ENCODE measurements around the gene GIMAP6. TPM values are rescaled to one million over a fixed set of nuclear protein-coding genes. Genes with fewer than 3 reads are reported as not detected.

GIMAP6 gene
- total RNA-seq, 3 donors from 2014 or later: 7.5 to 14.9 (median 13.2) TPM

- no peak for DNase-seq
- no peaks in the 10 kb centered on the region for H3K4me1 ChIP-seq (ENCODE audit: low read depth)
- ATAC-seq: no peak
- intact Hi-C loops (cut with DNase I, micrococcal nuclease): no loop called here
- H3K36me3 ChIP-seq (ENCODE audit: low read depth): no peaks in the 10 kb centered on the region
- TF ChIP-seq CTCF (IDR thresholded peaks at IDR 0.05): no peak
- H3K9me3 ChIP-seq: no peaks in the 10 kb centered on the region
- H3K4me3 ChIP-seq: no peak overlapping the region
Observed at GRCh38 chr7:150668977-150669376, 36.8 kb upstream of the GIMAP6 start.

- TF ChIP-seq CTCF (IDR thresholded peaks at IDR 0.05): no peak
- intact Hi-C loops (cut with DNase I, micrococcal nuclease): no loop called here
- peak; percentile 73 for ATAC-seq
Observed at GRCh38 chr7:150668472-150668911, 36.3 kb upstream of the GIMAP6 start.

GRCh38 chr7:150666412-150666811 lies 34.2 kb upstream of the GIMAP6 start:
- Histone ChIP-seq H3K4me3 (no peak overlapping the region), H3K4me1 (ENCODE audit: low read depth) (no peaks in the 10 kb centered on the region), H3K36me3 (ENCODE audit: low read depth) (no peaks in the 10 kb centered on the region), H3K9me3 (no peaks in the 10 kb centered on the region)
- ATAC-seq (no peak), DNase-seq (no peak)
- TF ChIP-seq CTCF (IDR thresholded peaks at IDR 0.05): no peak
- intact Hi-C loops (cut with DNase I, micrococcal nuclease): no loop called here

More at GRCh38 chr7:150668472-150668911, 36.3 kb upstream of the GIMAP6 start:
- H3K4me3 ChIP-seq: no peak overlapping the region
- no peaks in the 10 kb centered on the region for H3K4me1 ChIP-seq (ENCODE audit: low read depth)
- no peaks in the 10 kb centered on the region for H3K9me3 ChIP-seq
- no peaks in the 10 kb centered on the region for H3K36me3 ChIP-seq (ENCODE audit: low read depth)
- DNase-seq: no peak

GRCh38 chr7:150665896-150666295 lies 33.7 kb upstream of the GIMAP6 start:
- Histone ChIP-seq H3K4me1 (ENCODE audit: low read depth) (no peaks in the 10 kb centered on the region), H3K4me3 (no peak overlapping the region), H3K36me3 (ENCODE audit: low read depth) (no peaks in the 10 kb centered on the region), H3K9me3 (no peaks in the 10 kb centered on the region)
- intact Hi-C loops (cut with DNase I, micrococcal nuclease): no loop called here
- DNase-seq (no peak), ATAC-seq (peak; percentile 16)
- TF ChIP-seq CTCF (IDR thresholded peaks at IDR 0.05): no peak

- ATAC-seq (no peak), DNase-seq (no peak)
- Histone ChIP-seq H3K36me3 (ENCODE audit: low read depth) (no peaks in the 10 kb centered on the region), H3K4me1 (ENCODE audit: low read depth) (no peaks in the 10 kb centered on the region), H3K4me3 (no peak overlapping the region), H3K9me3 (no peaks in the 10 kb centered on the region)
- TF ChIP-seq CTCF (IDR thresholded peaks at IDR 0.05): no peak
- intact Hi-C loops (cut with DNase I, micrococcal nuclease): no loop called here
Observed at GRCh38 chr7:150665089-150665748, 33.0 kb upstream of the GIMAP6 start.

Measured in mucosa of descending colon (tissue), 3 donors.